Measurements from ENCODE around the gene SCGB3A1. TPM values are rescaled to one million over a fixed set of nuclear protein-coding genes. Genes with fewer than 3 reads are reported as not detected.

The SCGB3A1 gene
- total RNA-seq, 2 donors from 2014 or later: not detected

DNA sequence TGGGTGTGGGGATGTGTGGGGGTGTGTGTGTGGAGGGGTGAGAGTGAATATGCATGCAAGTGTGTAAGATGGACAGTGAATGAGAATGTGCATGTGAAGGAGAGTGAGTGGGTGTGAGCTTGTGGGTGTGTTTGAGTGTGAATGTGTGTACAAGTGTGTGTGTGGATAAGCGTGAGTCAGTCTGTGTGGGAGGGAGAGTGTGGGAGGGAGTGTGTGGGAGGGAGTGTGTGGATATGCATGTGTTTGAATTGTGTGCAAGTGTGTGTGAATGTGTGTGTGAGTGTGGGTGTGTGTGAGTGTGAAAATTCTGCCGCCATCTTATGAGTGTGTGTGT lies 3.7 kb upstream of the SCGB3A1 start:
- DNase-seq (ENCODE audit: low spot score): no peak
- intact Hi-C loops (cut with DNase I): no loop called here

DNA sequence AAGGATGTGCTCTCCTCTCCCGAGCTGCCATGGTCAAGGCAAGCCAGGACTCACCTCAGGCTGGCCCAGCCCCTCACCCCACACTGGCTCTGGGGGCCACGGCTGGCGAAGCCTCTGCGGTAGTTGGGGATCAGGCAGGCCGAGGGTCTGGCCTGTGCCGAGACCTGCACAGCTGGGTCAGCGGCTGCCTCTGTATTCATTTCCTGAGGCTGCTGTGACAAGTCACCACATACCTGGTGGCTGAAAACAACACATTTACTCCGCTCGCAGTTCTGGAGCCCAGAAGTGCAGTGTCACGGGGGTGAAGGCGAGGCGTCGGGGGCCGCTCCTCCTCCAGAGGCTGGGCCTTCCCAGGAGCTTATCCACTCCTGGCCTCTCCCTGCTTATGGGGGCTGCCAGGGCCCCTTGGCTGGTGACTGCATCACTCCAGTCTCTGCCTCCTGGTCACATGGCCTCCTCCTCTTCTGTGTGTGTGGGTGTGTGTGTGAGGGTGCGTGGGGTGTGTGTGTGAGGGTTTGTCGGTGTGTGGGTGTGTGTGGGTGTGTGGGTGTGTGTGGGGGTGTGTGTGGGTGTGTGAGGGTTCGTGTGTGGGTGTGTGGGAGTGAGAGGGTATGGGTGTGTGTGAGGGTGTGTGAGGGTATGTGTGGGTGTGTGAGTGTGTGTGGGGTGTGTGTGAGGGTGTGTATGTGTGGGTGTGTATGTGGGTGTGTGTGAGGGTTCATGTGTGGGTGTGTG lies 3.2 kb upstream of the SCGB3A1 start:
- no peak for DNase-seq (ENCODE audit: low spot score)
- intact Hi-C loops (cut with DNase I): loop anchor here in 1 of 2 donors (5.0 kb wide), 1 partner anchor 362 kb away; no protein-coding TSS in a partner anchor

GRCh38 chr5:180593446-180594206 lies 2.3 kb upstream of the SCGB3A1 start:
- no peak for DNase-seq (ENCODE audit: low spot score)
- intact Hi-C loops (cut with DNase I): loop anchor here in 1 of 2 donors (5.0 kb wide), 1 partner anchor 361 kb away; no protein-coding TSS in a partner anchor

DNA sequence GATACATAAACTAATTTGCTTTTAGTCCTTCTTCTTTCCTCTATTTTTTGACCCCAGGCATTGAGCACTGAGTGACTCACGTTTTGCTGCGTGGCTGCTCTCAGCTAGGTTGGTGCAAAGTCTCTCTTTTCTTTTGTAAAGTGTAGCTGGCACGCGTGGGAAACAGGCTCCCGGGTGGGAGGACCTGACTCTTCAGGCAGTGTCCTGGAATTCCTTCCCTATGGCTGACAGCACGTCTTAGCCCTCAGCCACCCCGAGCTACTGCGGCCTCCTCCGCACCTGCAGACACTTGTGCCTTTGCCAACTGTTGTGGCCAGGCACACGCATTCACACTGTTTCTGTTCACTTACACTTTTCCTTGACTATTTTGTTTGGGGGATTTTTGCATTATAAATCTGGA lies 877 bp upstream of the SCGB3A1 start:
- DNase-seq (ENCODE audit: low spot score): no peak

GRCh38 chr5:180590543-180591310 lies 572 bp downstream of the SCGB3A1 start:
- DNase-seq (ENCODE audit: low spot score): no peak
- intact Hi-C loops (cut with DNase I): loop anchor here in 1 of 2 donors (5.0 kb wide), 1 partner anchor 358 kb away; no protein-coding TSS in a partner anchor

More for the DNA sequence above, 877 bp upstream of the SCGB3A1 start:
- intact Hi-C loops (cut with DNase I): loop anchor here in 1 of 2 donors (5.0 kb wide), 1 partner anchor 360 kb away; no protein-coding TSS in a partner anchor

DNA sequence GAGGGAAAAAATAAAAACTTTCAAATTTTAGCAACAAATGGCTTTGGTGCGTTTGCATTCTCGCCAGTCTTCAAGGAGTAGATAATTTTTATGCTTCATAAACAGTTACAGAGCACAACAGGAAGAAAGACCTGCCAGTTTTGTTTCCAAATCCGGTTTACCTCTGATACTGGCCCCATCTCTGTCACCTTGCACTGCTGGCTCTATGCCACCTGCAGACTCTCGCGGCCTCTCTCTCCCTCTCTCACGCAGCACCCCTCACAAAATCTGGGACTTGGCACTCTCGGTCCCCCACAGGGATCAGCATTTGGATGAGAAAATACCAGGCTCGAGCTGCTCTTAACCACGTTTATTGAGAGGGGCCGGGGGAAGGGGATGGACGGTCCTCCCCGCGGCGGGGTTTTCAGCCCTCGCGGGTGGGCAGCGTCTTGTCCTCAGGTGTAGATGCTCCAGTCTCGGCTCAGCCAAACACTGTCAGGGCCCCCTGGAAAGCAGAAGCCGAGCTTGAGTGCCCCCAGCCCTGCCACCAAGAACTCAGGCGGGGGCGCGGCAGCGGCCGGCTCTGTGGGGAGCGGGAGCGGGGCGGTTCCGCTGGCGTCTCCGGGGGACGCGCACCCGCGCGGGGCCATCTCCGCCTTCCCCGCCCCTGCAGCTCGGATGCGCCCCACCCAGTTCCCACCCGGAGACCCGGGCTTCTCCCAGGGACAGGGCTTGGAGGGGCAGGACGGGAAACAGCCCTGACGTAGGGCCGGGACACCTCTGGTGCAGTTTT lies 1.3 kb downstream of the SCGB3A1 start:
- no peak for DNase-seq (ENCODE audit: low spot score)
- intact Hi-C loops (cut with DNase I): loop anchor here in 1 of 2 donors (5.0 kb wide), 1 partner anchor 358 kb away; no protein-coding TSS in a partner anchor

- no peak for DNase-seq (ENCODE audit: low spot score)
- intact Hi-C loops (cut with DNase I): no loop called here
These were observed 4.4 kb downstream of the SCGB3A1 start for GRCh38 chr5:180586870-180587269.

DNA sequence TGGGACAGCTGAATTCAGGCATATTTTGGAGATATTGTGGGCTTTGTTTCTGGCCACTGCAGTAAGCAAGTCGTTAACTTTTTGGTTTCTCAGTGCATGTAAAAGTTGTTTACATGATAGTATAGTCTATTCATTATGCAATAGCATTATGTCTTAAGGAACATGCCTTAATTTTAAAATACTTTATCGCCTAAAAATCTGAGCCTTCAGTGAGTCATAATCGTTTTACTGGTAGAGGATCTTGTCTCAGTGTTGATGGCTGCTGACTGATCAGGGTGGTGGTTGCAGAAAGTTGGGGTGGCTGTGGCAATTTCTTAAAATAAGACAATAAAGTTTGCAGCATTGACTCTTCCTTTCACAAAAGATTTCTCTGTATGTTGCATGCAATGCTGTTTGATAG lies 5.1 kb downstream of the SCGB3A1 start:
- intact Hi-C loops (cut with DNase I): no loop called here

DNA sequence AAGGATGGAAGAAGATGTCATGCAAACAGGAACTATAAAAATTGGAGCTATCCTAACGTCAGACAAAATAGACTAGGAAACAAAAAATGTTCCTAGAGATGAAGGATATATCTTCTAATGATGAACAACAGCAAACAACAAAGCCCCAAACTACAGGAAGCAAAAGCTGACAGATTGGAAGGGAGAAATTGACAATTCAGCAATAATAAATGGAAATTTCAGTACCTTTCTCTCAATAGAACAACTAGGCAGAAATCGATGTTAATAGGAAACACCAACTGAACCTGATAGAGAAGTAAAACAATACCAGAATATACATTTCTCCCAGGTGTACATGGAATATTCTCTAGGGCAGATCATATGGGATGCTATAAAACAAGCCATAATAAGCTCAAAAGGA lies 7.6 kb downstream of the SCGB3A1 start:
- DNase-seq (ENCODE audit: low spot score): no peak
- intact Hi-C loops (cut with DNase I): no loop called here

More for the DNA sequence above, 5.1 kb downstream of the SCGB3A1 start:
- DNase-seq (ENCODE audit: low spot score): no peak

DNA sequence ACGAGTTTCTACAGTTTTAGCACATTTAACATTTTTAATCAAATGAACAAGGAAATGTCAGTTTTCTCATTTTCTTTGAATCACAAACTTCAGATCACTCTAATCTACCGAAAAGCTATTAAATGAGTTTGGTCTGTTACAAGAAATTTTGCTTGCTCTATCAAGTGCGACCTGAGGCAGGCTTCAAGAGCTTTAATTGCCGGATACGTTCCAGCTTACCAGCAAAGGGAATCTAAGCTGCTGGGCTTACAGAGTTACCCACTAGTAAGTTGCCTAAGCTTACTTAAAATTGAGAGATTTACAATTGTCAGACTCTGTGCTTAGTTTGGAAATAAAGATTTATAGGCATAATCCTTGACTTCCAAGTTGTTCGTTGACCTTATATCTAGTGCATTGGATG lies 10.6 kb downstream of the SCGB3A1 start:
- intact Hi-C loops (cut with DNase I): no loop called here
- no peak for DNase-seq (ENCODE audit: low spot score)

DNA sequence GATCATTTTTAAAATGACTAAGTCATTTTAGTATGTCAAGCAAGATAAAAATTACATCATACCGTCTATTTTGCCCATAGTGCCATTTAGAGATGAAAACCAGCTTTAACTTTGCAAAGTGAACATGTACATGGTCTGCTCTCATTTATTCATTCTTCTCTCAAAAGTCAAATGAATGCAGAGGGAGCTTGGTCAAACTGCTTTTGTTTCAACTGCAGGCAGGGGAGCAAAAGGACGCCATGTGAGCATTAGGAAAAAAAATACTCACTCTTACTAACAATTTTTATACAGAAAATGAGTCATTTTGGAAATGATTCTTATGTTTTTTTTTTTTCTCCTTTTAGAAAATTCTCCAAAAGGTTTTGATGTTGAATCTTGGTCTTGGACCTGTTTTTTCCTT lies 15.7 kb downstream of the SCGB3A1 start:
- no peak for DNase-seq (ENCODE audit: low spot score)
- intact Hi-C loops (cut with DNase I): no loop called here

- intact Hi-C loops (cut with DNase I): no loop called here
- DNase-seq (ENCODE audit: low spot score): no peak
These were observed 22.4 kb downstream of the SCGB3A1 start for GRCh38 chr5:180568914-180569313.

GRCh38 chr5:180563994-180564393 lies 27.3 kb downstream of the SCGB3A1 start:
- intact Hi-C loops (cut with DNase I): loop anchor here in 1 of 2 donors (5.0 kb wide), 1 partner anchor 333 kb away; the partner anchor contains the start of gene BTNL8
- DNase-seq (ENCODE audit: low spot score): no peak

- DNase-seq (ENCODE audit: low spot score): no peak
These were observed 33.1 kb downstream of the SCGB3A1 start for GRCh38 chr5:180558232-180558631.

GRCh38 chr5:180557217-180557809 lies 34.0 kb downstream of the SCGB3A1 start:
- DNase-seq (ENCODE audit: low spot score): no peak
- intact Hi-C loops (cut with DNase I): no loop called here

More at GRCh38 chr5:180558232-180558631, 33.1 kb downstream of the SCGB3A1 start:
- intact Hi-C loops (cut with DNase I): no loop called here

DNA sequence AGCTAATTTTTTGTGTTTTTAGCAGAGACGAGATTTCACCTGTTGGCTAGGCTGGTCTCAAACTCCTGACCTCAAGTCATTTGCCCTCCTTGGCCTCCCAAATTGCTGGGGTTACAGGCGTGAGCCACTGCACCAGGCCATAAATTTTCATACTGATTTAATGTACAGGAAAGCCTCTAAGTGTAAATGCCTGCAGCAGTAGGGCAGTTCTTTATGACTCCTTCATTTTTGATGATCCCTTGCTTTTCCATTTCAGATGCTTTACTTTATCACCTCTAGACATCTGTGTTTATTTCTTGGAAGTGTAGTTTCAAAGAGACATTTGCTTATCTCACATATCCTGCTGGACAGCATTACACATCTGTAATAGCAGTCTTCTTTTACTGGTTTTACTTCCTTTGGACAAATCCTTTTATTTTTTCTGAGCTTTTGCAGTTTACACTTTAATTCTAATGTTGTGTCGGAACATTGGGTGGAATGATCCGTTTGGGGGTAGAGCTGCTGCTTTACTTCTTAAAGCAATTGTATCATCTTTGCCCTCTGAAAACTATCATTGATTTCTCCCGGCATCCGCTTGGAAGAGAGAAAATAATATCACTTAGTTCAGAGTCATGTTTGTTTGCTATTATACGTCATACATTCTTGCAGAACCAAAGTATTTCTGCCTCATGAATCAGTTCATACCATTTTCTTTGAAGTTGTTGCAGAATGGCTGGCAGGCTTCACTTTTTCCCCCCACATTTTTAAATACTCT lies 36.0 kb downstream of the SCGB3A1 start:
- intact Hi-C loops (cut with DNase I): no loop called here
- no peak for DNase-seq (ENCODE audit: low spot score)

GRCh38 chr5:180553530-180553929 lies 37.8 kb downstream of the SCGB3A1 start:
- intact Hi-C loops (cut with DNase I): no loop called here

DNA sequence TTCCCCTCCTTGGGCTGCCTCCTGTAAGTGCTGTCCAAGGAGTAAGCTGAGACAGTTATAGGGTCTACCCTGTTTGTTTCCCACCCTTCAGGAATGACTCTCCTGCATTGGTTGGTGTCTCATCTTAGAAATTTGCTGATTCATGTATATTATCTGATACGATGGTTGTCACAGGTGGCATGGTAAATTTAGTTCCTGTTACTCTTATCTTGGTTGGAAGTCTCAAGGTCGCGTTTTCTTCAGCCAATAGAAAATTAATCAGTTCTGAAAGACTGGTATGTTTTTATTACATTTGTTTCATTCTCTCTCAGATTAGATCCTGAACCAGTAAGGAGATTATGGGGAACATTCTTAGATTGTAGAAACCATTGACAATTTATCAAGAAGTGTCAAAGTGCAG lies 42.7 kb downstream of the SCGB3A1 start:
- intact Hi-C loops (cut with DNase I): no loop called here

More at GRCh38 chr5:180553530-180553929, 37.8 kb downstream of the SCGB3A1 start:
- DNase-seq (ENCODE audit: low spot score): no peak

More for the DNA sequence above, 42.7 kb downstream of the SCGB3A1 start:
- DNase-seq (ENCODE audit: low spot score): no peak
